NCI-H1694 treated with DMSO at 0.1 percent for 48 hours (cell line): ENCODE measurements around the gene SLC25A30.
"Not testable (repeated sequence)": the region's sequence is repeated elsewhere in the genome, so short reads cannot be mapped to it uniquely, and the experiment has no call there.

ENCODE experiments used
- DNase-seq: peaks from one replicate; lab custom pipeline; 2025; lab: John Stamatoyannopoulos, UW

SLC25A30 gene

GRCh38 chr13:45391926-45392325, 26.2 kb downstream of the SLC25A30 start:
- no peak for DNase-seq

- DNase-seq = not testable (repeated sequence)
Observed at GRCh38 chr13:45391128-45391527, 27.0 kb downstream of the SLC25A30 start.

GRCh38 chr13:45390348-45390747, 27.8 kb downstream of the SLC25A30 start:
- DNase-seq = not testable (repeated sequence)

- no peak for DNase-seq
Observed at GRCh38 chr13:45388664-45389063, 29.5 kb downstream of the SLC25A30 start.

GRCh38 chr13:45386892-45387575, 31.1 kb downstream of the SLC25A30 start:
- DNase-seq = not testable (repeated sequence)

GRCh38 chr13:45385907-45386553, 32.1 kb downstream of the SLC25A30 start:
- DNase-seq = no peak

- DNase-seq = no peak
Observed at GRCh38 chr13:45385320-45385719, 32.9 kb downstream of the SLC25A30 start.

GRCh38 chr13:45384474-45385174, 33.5 kb downstream of the SLC25A30 start:
- no peak for DNase-seq

- DNase-seq = not testable (repeated sequence)
Observed at GRCh38 chr13:45382739-45383138, 35.4 kb downstream of the SLC25A30 start.

GRCh38 chr13:45381196-45381595, 37.0 kb downstream of the SLC25A30 start:
- no peak for DNase-seq

- DNase-seq = not testable (repeated sequence)
Observed at GRCh38 chr13:45380708-45381107, 37.5 kb downstream of the SLC25A30 start.

- DNase-seq = not testable (repeated sequence)
Observed at GRCh38 chr13:45379516-45379915, 38.7 kb downstream of the SLC25A30 start.

- not testable (repeated sequence) for DNase-seq
Observed at GRCh38 chr13:45378786-45379185, 39.4 kb downstream of the SLC25A30 start.

- not testable (repeated sequence) for DNase-seq
Observed at GRCh38 chr13:45377314-45377713, 40.9 kb downstream of the SLC25A30 start.

- not testable (repeated sequence) for DNase-seq
Observed at GRCh38 chr13:45376651-45377050, 41.5 kb downstream of the SLC25A30 start.

- DNase-seq = no peak
Observed at GRCh38 chr13:45374917-45375316, 43.3 kb downstream of the SLC25A30 start.

- DNase-seq = no peak
Observed at GRCh38 chr13:45373162-45373547, 45.0 kb downstream of the SLC25A30 start.

- DNase-seq = no peak
Observed at GRCh38 chr13:45372189-45373161, 45.7 kb downstream of the SLC25A30 start.

- no peak for DNase-seq
Observed at GRCh38 chr13:45370922-45371406, 47.2 kb downstream of the SLC25A30 start.

- DNase-seq = no peak
Observed at GRCh38 chr13:45369116-45369515, 49.1 kb downstream of the SLC25A30 start.

- DNase-seq = no peak
Observed at GRCh38 chr13:45368571-45368970, 49.6 kb downstream of the SLC25A30 start.

- no peak for DNase-seq
Observed at GRCh38 chr13:45368005-45368404, 50.2 kb downstream of the SLC25A30 start.
